Measurements from ENCODE around the gene ANXA11. TPM values are rescaled to one million over a fixed set of nuclear protein-coding genes. Genes with fewer than 3 reads are reported as not detected.
"Not testable (repeated sequence)": the region's sequence is repeated elsewhere in the genome, so short reads cannot be mapped to it uniquely, and the experiment has no call there.

The ANXA11 gene
- total and polyA plus RNA-seq, 2 donors (not counting 1 experiment from before 2014, with no cell fraction given) = 88.3 to 177 TPM

GRCh38 chr10:80137031-80137862, 68.1 kb downstream of the ANXA11 start:
- TF ChIP-seq EZH2 (IDR thresholded peaks at IDR 0.05; ENCODE audit: borderline replicate concordance, insufficient read depth, low read depth, low read length, poor library complexity, severe bottlenecking) = no peak
- no peak for TF ChIP-seq CTCF (IDR thresholded peaks at IDR 0.05)
- peaks cover 0 to 19% (median 4%) of the 10 kb centered on the region in 4 experiments for H3K27me3 ChIP-seq (replicated peaks in 1 of 4; ENCODE audit: control extremely low read depth in 1 of 4, control insufficient read depth in 3 of 4, insufficient read depth in 4 of 4, low read length in 3 of 4)
- H3K27me3 Mint-ChIP-seq = peaks cover 41% of the 10 kb centered on the region
- H3K4me2 ChIP-seq (replicated peaks; ENCODE audit: low read depth, low read length, poor library complexity, severe bottlenecking) = no peak overlapping the region
- H3K36me3 ChIP-seq (replicated peaks in 1 of 2; ENCODE audit: control extremely low read depth in 1 of 2, control insufficient read depth in 1 of 2, extremely low read depth in 1 of 2, insufficient read depth in 2 of 2, low read length in 1 of 2) = no peaks in the 10 kb centered on the region
- H3K27ac Mint-ChIP-seq = no peak overlapping the region
- H3K9ac ChIP-seq (ENCODE audit: low read length) = no peak overlapping the region
- H3K27ac ChIP-seq (ENCODE audit: low read length in 2 of 2) = no peak overlapping the region
- H3K4me1 Mint-ChIP-seq = peaks cover 3% of the 10 kb centered on the region
- no peak overlapping the region for H3K4me3 Mint-ChIP-seq
- no peak overlapping the region for H3K4me3 ChIP-seq (ENCODE audit: control extremely low read depth in 1 of 5, extremely low read depth in 1 of 5, insufficient read depth in 1 of 5, low read depth in 2 of 5, low read length in 4 of 5)
- no peaks in the 10 kb centered on the region for H3K9me3 Mint-ChIP-seq (ENCODE audit: insufficient read depth)
- intact Hi-C loops (cut with micrococcal nuclease) = no loop called here
- no peaks in the 10 kb centered on the region for H3K9me3 ChIP-seq (ENCODE audit: control extremely low read depth in 1 of 3, control insufficient read depth in 2 of 3, insufficient read depth in 1 of 3, low read length in 2 of 3)
- ChIA-PET POLR2A (no interaction called here), CTCF (no interaction called here)
- no peak for DNase-seq
- 94% methylated on average over 10 of the region's 14 CpGs for WGBS (ENCODE audit: insufficient coverage)
- no peaks in the 10 kb centered on the region for H3K79me2 ChIP-seq (ENCODE audit: control insufficient read depth, insufficient read depth, low read length)
- H3K4me1 ChIP-seq (ENCODE audit: control insufficient read depth in 2 of 2, insufficient read depth in 2 of 2, low read length in 2 of 2) = peaks cover 0 to 6% of the 10 kb centered on the region in 2 donors
- no peaks in the 10 kb centered on the region for H4K20me1 ChIP-seq (ENCODE audit: control insufficient read depth, insufficient read depth, low read length, poor library complexity, severe bottlenecking)
- no peak for ATAC-seq (ENCODE audit: low read depth)
- no peak overlapping the region for H2AFZ ChIP-seq (ENCODE audit: insufficient read depth, low read depth, low read length, poor library complexity, severe bottlenecking)

- POLR2A ChIA-PET = no interaction called here
- ATAC-seq (ENCODE audit: low read depth) (no peak), DNase-seq (no peak)
- no peaks in the 10 kb centered on the region for H3K9me3 Mint-ChIP-seq (ENCODE audit: insufficient read depth)
- Histone ChIP-seq H3K27ac (ENCODE audit: low read length in 2 of 2) (no peak overlapping the region), H3K4me2 (replicated peaks; ENCODE audit: low read depth, low read length, poor library complexity, severe bottlenecking) (no peak overlapping the region), H4K20me1 (ENCODE audit: control insufficient read depth, insufficient read depth, low read length, poor library complexity, severe bottlenecking) (no peaks in the 10 kb centered on the region), H3K4me3 (ENCODE audit: control extremely low read depth in 1 of 5, extremely low read depth in 1 of 5, insufficient read depth in 1 of 5, low read depth in 2 of 5, low read length in 4 of 5) (no peak overlapping the region), H2AFZ (ENCODE audit: insufficient read depth, low read depth, low read length, poor library complexity, severe bottlenecking) (no peak overlapping the region), H3K79me2 (ENCODE audit: control insufficient read depth, insufficient read depth, low read length) (no peaks in the 10 kb centered on the region), H3K9me3 (ENCODE audit: control extremely low read depth in 1 of 3, control insufficient read depth in 2 of 3, insufficient read depth in 1 of 3, low read length in 2 of 3) (no peaks in the 10 kb centered on the region), H3K9ac (ENCODE audit: low read length) (no peak overlapping the region), H3K4me1 (ENCODE audit: control insufficient read depth in 2 of 2, insufficient read depth in 2 of 2, low read length in 2 of 2) (peaks cover 0 to 6% of the 10 kb centered on the region in 2 donors), H3K27me3 (replicated peaks in 1 of 4; ENCODE audit: control extremely low read depth in 1 of 4, control insufficient read depth in 3 of 4, insufficient read depth in 4 of 4, low read length in 3 of 4) (peaks cover 0 to 27% (median 5%) of the 10 kb centered on the region in 4 experiments), H3K36me3 (replicated peaks in 1 of 2; ENCODE audit: control extremely low read depth in 1 of 2, control insufficient read depth in 1 of 2, extremely low read depth in 1 of 2, insufficient read depth in 2 of 2, low read length in 1 of 2) (no peaks in the 10 kb centered on the region)
- H3K27me3 Mint-ChIP-seq = peaks cover 47% of the 10 kb centered on the region
- TF ChIP-seq EZH2 (IDR thresholded peaks at IDR 0.05; ENCODE audit: borderline replicate concordance, insufficient read depth, low read depth, low read length, poor library complexity, severe bottlenecking) (no peak), CTCF (IDR thresholded peaks at IDR 0.05) (no peak)
- 73% methylated on average over 6 of the region's 8 CpGs for WGBS (ENCODE audit: insufficient coverage)
- CTCF ChIA-PET = no interaction called here
- H3K4me3 Mint-ChIP-seq = no peak overlapping the region
- H3K4me1 Mint-ChIP-seq = peaks cover 3% of the 10 kb centered on the region
- intact Hi-C loops (cut with micrococcal nuclease) = no loop called here
- H3K27ac Mint-ChIP-seq = no peak overlapping the region
Observed at GRCh38 chr10:80136134-80136571, 69.2 kb downstream of the ANXA11 start.

- H3K9ac ChIP-seq (ENCODE audit: low read length); H3K27ac ChIP-seq (ENCODE audit: low read length in 2 of 2); H4K20me1 ChIP-seq (ENCODE audit: control insufficient read depth, insufficient read depth, low read length, poor library complexity, severe bottlenecking); H3K79me2 ChIP-seq (ENCODE audit: control insufficient read depth, insufficient read depth, low read length); ATAC-seq (ENCODE audit: low read depth); H3K9me3 ChIP-seq (ENCODE audit: control extremely low read depth in 1 of 3, control insufficient read depth in 2 of 3, insufficient read depth in 1 of 3, low read length in 2 of 3); H3K27ac Mint-ChIP-seq; intact Hi-C loops (cut with micrococcal nuclease); H3K36me3 ChIP-seq (replicated peaks in 1 of 2; ENCODE audit: control extremely low read depth in 1 of 2, control insufficient read depth in 1 of 2, extremely low read depth in 1 of 2, insufficient read depth in 2 of 2, low read length in 1 of 2); H3K4me3 ChIP-seq (ENCODE audit: control extremely low read depth in 1 of 5, extremely low read depth in 1 of 5, insufficient read depth in 1 of 5, low read depth in 2 of 5, low read length in 4 of 5); H2AFZ ChIP-seq (ENCODE audit: insufficient read depth, low read depth, low read length, poor library complexity, severe bottlenecking); DNase-seq; H3K4me3 Mint-ChIP-seq; H3K9me3 Mint-ChIP-seq (ENCODE audit: insufficient read depth); H3K4me1 Mint-ChIP-seq; H3K4me1 ChIP-seq (ENCODE audit: control insufficient read depth in 2 of 2, insufficient read depth in 2 of 2, low read length in 2 of 2); H3K4me2 ChIP-seq (replicated peaks; ENCODE audit: low read depth, low read length, poor library complexity, severe bottlenecking); POLR2A ChIA-PET: not testable (repeated sequence)
- H3K27me3 Mint-ChIP-seq = peaks cover 32% of the 10 kb centered on the region
- CTCF ChIA-PET = interaction anchor here (1.4 kb wide), 1 partner anchor 89 kb away, joined by 3 read pairs; no protein-coding TSS in a partner anchor
- WGBS (ENCODE audit: insufficient coverage) = 96% methylated on average over 5 of the region's 9 CpGs
- peaks cover 0 to 24% (median 5%) of the 10 kb centered on the region in 4 experiments for H3K27me3 ChIP-seq (replicated peaks in 1 of 4; ENCODE audit: control extremely low read depth in 1 of 4, control insufficient read depth in 3 of 4, insufficient read depth in 4 of 4, low read length in 3 of 4)
Observed at GRCh38 chr10:80133687-80134086, 71.7 kb downstream of the ANXA11 start.

All from B cell (primary cell).